SK-N-SH (cell line): ENCODE data around the gene SIRT5. TPM values are rescaled to one million over a fixed set of nuclear protein-coding genes. Genes with fewer than 3 reads are reported as not detected.

Source experiments
- CTCF ChIA-PET: fragments of 300-600, 350-600 bp; formaldehyde crosslinking; extraction: SDS; loops from one replicate; lab custom pipeline; 2021; lab: Yijun Ruan, JAX
- POLR2A ChIA-PET: fragments of 350-600 bp; sonication (Branson Sonifier 250); formaldehyde crosslinking; extraction: SDS; loops from one replicate; lab custom pipeline; 2020; ENCODE audit warnings: antibody characterized with exemption, inconsistent platforms; lab: Yijun Ruan, JAX
- DNase-seq: peaks from one replicate; pipeline ENCODE4 v3.0.0; 2012
- H2AFZ ChIP-seq: fragments of 200-600 bp; sonication (generic); 2 replicates; pipeline ENCODE4 v1.8.1; 2016; ENCODE audit warnings: antibody characterized with exemption, mild to moderate bottlenecking, low read depth
- H3F3A ChIP-seq: fragments of 200-600 bp; sonication (generic); replicated peaks from 2 replicates; pipeline ENCODE3; 2016; ENCODE audit warnings: antibody characterized with exemption, mild to moderate bottlenecking; ENCODE audit not compliant: insufficient read depth
- H3K27ac ChIP-seq, 2 experiments: fragments of 200-500 bp in 1 of 2; fragments of 200-600 bp in 1 of 2; sonication (Bioruptor generic) in 1 of 2; sonication (generic), shearing (Covaris generic) in 1 of 2; 2 replicates each; pipeline versions ENCODE4 v1.5.1 to v1.6.1; 2014 to 2016; ENCODE audit warnings: low read depth in 2 of 2, inconsistent platforms in 1 of 2, low read length in 1 of 2, mild to moderate bottlenecking in 1 of 2, mixed read lengths in 1 of 2
- H3K27me3 ChIP-seq: fragments of 200-600 bp; sonication (generic), shearing (Covaris generic); 2 replicates; pipeline ENCODE4 v1.6.1; 2016; ENCODE audit warnings: mixed run types; ENCODE audit not compliant: insufficient read depth
- H3K36me3 ChIP-seq, 2 experiments: fragments of 200-500 bp in 1 of 2; fragments of 200-600 bp in 1 of 2; sonication (Bioruptor generic) in 1 of 2; sonication (generic) in 1 of 2; replicated peaks in 1 of 2; 2 replicates each; pipeline versions ENCODE3 to v1.5.1; 2014 to 2016; ENCODE audit warnings: low read length in 1 of 2, mild to moderate bottlenecking in 1 of 2; ENCODE audit not compliant: insufficient read depth in 2 of 2, control insufficient read depth in 1 of 2
- H3K4me1 ChIP-seq, 2 experiments: fragments of 200-500 bp in 1 of 2; fragments of 200-600 bp in 1 of 2; sonication (Bioruptor generic) in 1 of 2; sonication (generic), shearing (Covaris generic) in 1 of 2; 2 replicates each; pipeline versions ENCODE4 v1.5.1 to v1.6.1; 2014 to 2016; ENCODE audit warnings: low read depth in 1 of 2, low read length in 1 of 2, mixed run types in 1 of 2; ENCODE audit not compliant: insufficient read depth in 2 of 2, control insufficient read depth in 1 of 2
- H3K4me2 ChIP-seq: fragments of 200-600 bp; sonication (generic), shearing (Covaris generic); 2 replicates; pipeline ENCODE4 v1.6.1; 2017; ENCODE audit warnings: mixed run types
- H3K4me3 ChIP-seq, 2 experiments: fragments of 200-500 bp in 1 of 2; fragments of 200-600 bp in 1 of 2; sonication (Bioruptor generic) in 1 of 2; sonication (generic), shearing (Covaris generic) in 1 of 2; 2 replicates each; pipeline versions ENCODE4 v1.5.1 to v1.8.1; 2014 to 2016; ENCODE audit warnings: low read depth in 2 of 2, inconsistent platforms in 1 of 2, low read length in 1 of 2, mild to moderate bottlenecking in 1 of 2, mixed read lengths in 1 of 2, moderate library complexity in 1 of 2
- H3K79me2 ChIP-seq: fragments of 200-600 bp; sonication (generic); 2 replicates; pipeline ENCODE4 v1.8.1; 2017; ENCODE audit warnings: mild to moderate bottlenecking; ENCODE audit not compliant: insufficient read depth
- H3K9ac ChIP-seq: fragments of 200-600 bp; sonication (generic); 2 replicates; pipeline ENCODE4 v1.6.1; 2017; ENCODE audit warnings: mixed run types
- H3K9me2 ChIP-seq: fragments of 200-600 bp; sonication (generic); 2 replicates; pipeline ENCODE4 v1.6.1; 2017; ENCODE audit warnings: mixed run types
- H3K9me3 ChIP-seq: fragments of 200-600 bp; sonication (generic); 2 replicates; pipeline ENCODE4 v1.6.1; 2017; ENCODE audit warnings: mixed run types, mild to moderate bottlenecking, moderate library complexity
- H4K20me1 ChIP-seq: fragments of 200-600 bp; sonication (generic); 2 replicates; pipeline ENCODE4 v1.6.1; 2017; ENCODE audit warnings: mild to moderate bottlenecking, mixed run types; ENCODE audit not compliant: insufficient read depth
- CHD2 ChIP-seq: fragments of 150-350 bp; IDR thresholded peaks from 2 replicates; pipeline ENCODE4 v1.6.1; 2018; ENCODE audit warnings: low read length; ENCODE audit not compliant: partially characterized antibody
- ELF1 ChIP-seq: IDR thresholded peaks from 2 replicates; pipeline ENCODE4 v1.4.0; 2012
- EP300 ChIP-seq, 2 experiments: IDR thresholded peaks; 2 replicates each; pipeline versions ENCODE4 v1.4.0 to v1.6.1; 2012; ENCODE audit warnings: borderline replicate concordance in 1 of 2, low read depth in 1 of 2, low read length in 1 of 2
- FOSL2 ChIP-seq: IDR thresholded peaks from 2 replicates; pipeline ENCODE4 v1.4.0; 2012; ENCODE audit warnings: low read depth, mild to moderate bottlenecking, moderate library complexity, borderline replicate concordance
- GATA2 ChIP-seq: sonication (generic); formaldehyde crosslinking; IDR thresholded peaks from 2 replicates; pipeline ENCODE4 v1.5.0; 2020; ENCODE audit warnings: mild to moderate bottlenecking, missing genetic modification reagents
- JUND ChIP-seq: IDR thresholded peaks from 2 replicates; pipeline ENCODE4 v1.4.0; 2012
- MEF2A ChIP-seq: IDR thresholded peaks from 2 replicates; pipeline ENCODE4 v1.4.0; 2012; ENCODE audit warnings: low read depth, borderline replicate concordance
- MXI1 ChIP-seq: IDR thresholded peaks from 2 replicates; pipeline ENCODE4 v1.6.1; 2012; ENCODE audit warnings: mild to moderate bottlenecking, low read depth, low read length, improper control_type of control experiment
- NFIC ChIP-seq: IDR thresholded peaks from 2 replicates; pipeline ENCODE4 v1.4.0; 2012; ENCODE audit warnings: borderline replicate concordance
- NRF1 ChIP-seq: IDR thresholded peaks from 2 replicates; pipeline ENCODE4 v1.6.1; 2012; ENCODE audit warnings: low read depth, mild to moderate bottlenecking, low read length
- PBX3 ChIP-seq: IDR thresholded peaks from 2 replicates; pipeline ENCODE4; 2012
- POLR2AphosphoS5 ChIP-seq: IDR thresholded peaks from 2 replicates; pipeline ENCODE4 v1.6.1; 2012; ENCODE audit warnings: low read depth, low read length
- RCOR1 ChIP-seq: fragments of 150-350 bp; IDR thresholded peaks from 2 replicates; pipeline ENCODE4 v1.6.1; 2017; ENCODE audit warnings: antibody characterized with exemption, low read length
- RXRA ChIP-seq: IDR thresholded peaks from 2 replicates; pipeline ENCODE4 v1.4.0; 2012; ENCODE audit warnings: low read depth, mild to moderate bottlenecking, borderline replicate concordance
- SIN3A ChIP-seq: IDR thresholded peaks from 2 replicates; pipeline ENCODE4 v1.6.1; 2012; ENCODE audit warnings: low read depth, mild to moderate bottlenecking, low read length, moderate library complexity, borderline replicate concordance
- TAF1 ChIP-seq: IDR thresholded peaks from 2 replicates; pipeline ENCODE4 v1.6.1; 2012; ENCODE audit warnings: low read depth, mild to moderate bottlenecking, low read length, moderate library complexity, borderline replicate concordance
- TCF12 ChIP-seq: IDR thresholded peaks from 2 replicates; pipeline ENCODE4 v1.4.0; 2012
- TEAD4 ChIP-seq: IDR thresholded peaks from 2 replicates; pipeline ENCODE4 v1.4.0; 2012; ENCODE audit warnings: mild to moderate bottlenecking, borderline replicate concordance; ENCODE audit not compliant: insufficient read depth
- USF2 ChIP-seq: fragments of 150-350 bp; IDR thresholded peaks from 2 replicates; pipeline ENCODE4 v1.6.1; 2017; ENCODE audit warnings: antibody characterized with exemption, low read length, low read depth, borderline replicate concordance
- YY1 ChIP-seq: IDR thresholded peaks from 2 replicates; pipeline ENCODE4 v1.4.0; 2012; ENCODE audit warnings: low read depth, mild to moderate bottlenecking
- ZBTB33 ChIP-seq: IDR thresholded peaks from 2 replicates; pipeline ENCODE4 v1.4.0; 2012; ENCODE audit warnings: low read depth, borderline replicate concordance
- WGBS: methylation state at CpG from one replicate; pipeline ENCODE4 v1.1.6; 2017; ENCODE audit warnings: low lambda C conversion rate; 5-methylcytosine and 5-hydroxymethylcytosine counted together
- polyA plus RNA-seq, 3 experiments: library from polyadenylated mRNA; depleted of rRNA; stranded (reverse); fragments of >200 nt; gene quantifications; 2 replicates each; pipeline ENCODE4 v1.2.3, GENCODE V29; 2012
- TF ChIP-seq, protein P1 (sequence below): IDR thresholded peaks from 2 replicates; pipeline ENCODE4 v1.4.0; 2012; ENCODE audit warnings: low read depth, borderline replicate concordance

Gene SIRT5
- polyA plus RNA-seq, 1 of the 3 experiments (the other 2 are of a cell fraction) = 6.7 TPM

DNA sequence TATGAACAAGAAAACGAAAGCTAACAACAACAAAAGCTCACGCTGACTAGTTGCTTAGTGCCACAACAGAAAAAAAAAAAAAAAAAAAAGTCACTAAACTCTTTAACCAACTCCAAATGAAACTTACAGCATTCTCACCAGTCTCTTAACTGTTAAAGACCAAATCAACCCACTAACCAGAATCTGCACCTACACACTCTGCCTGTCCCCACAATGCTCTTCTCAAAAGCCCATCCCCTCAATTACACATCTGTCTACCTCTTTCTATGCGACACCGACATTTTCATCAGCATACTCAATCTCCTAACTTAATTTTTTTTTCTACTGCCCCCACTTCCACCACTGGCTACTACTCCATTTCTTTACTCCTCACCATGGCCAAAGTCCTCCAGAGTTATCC, 75.0 kb downstream of the SIRT5 start:
- WGBS = 95% methylated on average over 4 of the region's 4 CpGs
- H3K79me2 ChIP-seq = peaks cover 36% of the 10 kb centered on the region
- TF ChIP-seq MEF2A (no peak), FOSL2 (no peak), RXRA (no peak), TCF12 (no peak), ZBTB33 (no peak), POLR2AphosphoS5 (no peak), MXI1 (no peak), SIN3A (no peak), NRF1 (no peak), USF2 (no peak), JUND (no peak), TEAD4 (no peak), CHD2 (no peak), ELF1 (no peak)
- TF ChIP-seq, protein P1, sequence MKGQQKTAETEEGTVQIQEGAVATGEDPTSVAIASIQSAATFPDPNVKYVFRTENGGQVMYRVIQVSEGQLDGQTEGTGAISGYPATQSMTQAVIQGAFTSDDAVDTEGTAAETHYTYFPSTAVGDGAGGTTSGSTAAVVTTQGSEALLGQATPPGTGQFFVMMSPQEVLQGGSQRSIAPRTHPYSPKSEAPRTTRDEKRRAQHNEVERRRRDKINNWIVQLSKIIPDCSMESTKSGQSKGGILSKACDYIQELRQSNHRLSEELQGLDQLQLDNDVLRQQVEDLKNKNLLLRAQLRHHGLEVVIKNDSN = no peak
- peaks cover 6 to 7% of the 10 kb centered on the region in 2 experiments; a peak in 2 of 4 replicates for H3K4me1 ChIP-seq
- no peak overlapping the region for H3K4me2 ChIP-seq
- H3K9ac ChIP-seq = no peak overlapping the region
- no peaks in the 10 kb centered on the region for H3K9me2 ChIP-seq
- no peak overlapping the region for H3K27ac ChIP-seq
- peaks cover 11 to 51% of the 10 kb centered on the region in 2 experiments for H3K36me3 ChIP-seq
- no peak overlapping the region for H2AFZ ChIP-seq
- no peaks in the 10 kb centered on the region for H3K27me3 ChIP-seq
- no peaks in the 10 kb centered on the region for H3K9me3 ChIP-seq
- no peak for DNase-seq
- H3F3A ChIP-seq = peaks cover 20% of the 10 kb centered on the region
- POLR2A ChIA-PET = interaction anchor here (0.6 kb wide), 1 partner anchor 81 kb away, joined by 4 read pairs; no protein-coding TSS in a partner anchor
- H3K4me3 ChIP-seq = no peak overlapping the region
- CTCF ChIA-PET = no interaction called here
- H4K20me1 ChIP-seq = no peaks in the 10 kb centered on the region

DNA sequence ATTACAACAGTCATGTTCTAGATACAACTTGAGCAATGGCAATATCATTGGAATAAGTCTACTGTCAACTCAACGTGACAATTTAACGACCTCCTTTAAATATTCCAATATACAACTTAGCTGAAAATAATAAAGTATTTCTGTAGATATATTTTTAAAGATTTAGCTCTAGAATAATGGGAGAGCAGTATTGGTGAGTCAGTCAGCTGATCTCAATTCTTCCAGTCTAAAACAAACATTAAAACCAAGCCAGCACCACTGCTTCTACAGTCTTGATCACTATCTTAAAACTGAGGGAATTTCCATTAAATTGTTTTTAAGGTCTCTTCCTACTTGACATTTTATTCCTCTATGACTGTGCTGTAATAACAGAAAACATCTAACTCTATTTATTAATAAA, 78.9 kb downstream of the SIRT5 start:
- Histone ChIP-seq H3K27ac (peak overlapping the region in 1 of 2 experiments; percentile 65; a peak in 2 of 4 replicates), H3K4me1 (peaks cover 6 to 7% of the 10 kb centered on the region in 2 experiments; a peak in 2 of 4 replicates), H3K27me3 (no peaks in the 10 kb centered on the region), H3F3A (peaks cover 20% of the 10 kb centered on the region), H3K36me3 (peaks cover 15 to 42% of the 10 kb centered on the region in 2 experiments), H3K79me2 (peaks cover 50% of the 10 kb centered on the region), H3K9ac (no peak overlapping the region), H3K9me2 (no peaks in the 10 kb centered on the region), H3K4me2 (peak overlapping the region; percentile 34; the same call in 1 of the 2 replicates), H4K20me1 (no peaks in the 10 kb centered on the region), H2AFZ (no peak overlapping the region), H3K4me3 (no peak overlapping the region), H3K9me3 (no peaks in the 10 kb centered on the region)
- DNase-seq = peak; percentile 15
- WGBS = 93% methylated on average over 2 of the region's 2 CpGs
- CTCF ChIA-PET = interaction anchor here (1.2 to 1.6 kb wide), 2 partner anchors 38 to 1015 kb away, joined by 3 read pairs; partner anchors contain the start of gene NOL7
- POLR2A ChIA-PET = no interaction called here
- no peak for TF ChIP-seq GATA2 (CRISPR knock-in tag)
- TF ChIP-seq TAF1 = no peak
- TF ChIP-seq, protein P1 = 0 out of 2 replicates have a peak, but pooled peaks have one; percentile 31
- TF ChIP-seq YY1 = no peak
- no peak for TF ChIP-seq MXI1
- no peak for TF ChIP-seq NFIC
- TF ChIP-seq ZBTB33 = no peak
- TF ChIP-seq EP300 (IDR thresholded peaks at IDR 0.05; ENCODE audit: borderline replicate concordance in 1 of 2, low read depth in 1 of 2, low read length in 1 of 2) = no peak
- TF ChIP-seq PBX3 = no peak
- TF ChIP-seq RCOR1 = no peak
- TF ChIP-seq TCF12 = peak; percentile 23; the same call in 1 of the 2 replicates
